Fibroblast of the aortic adventitia (primary cell): Measurements from ENCODE around the gene PRMT3. TPM values are rescaled to one million over a fixed set of nuclear protein-coding genes. Genes with fewer than 3 reads are reported as not detected.

ENCODE experiments used
- DNase-seq: peaks from one replicate; pipeline ENCODE4 v3.0.0-alpha.2; 2010; ENCODE audit warnings: low read depth
- H3K4me3 ChIP-seq: 2 replicates; pipeline ENCODE4 v1.5.1; 2011; ENCODE audit warnings: low read depth, mild to moderate bottlenecking, control low read depth, low read length, moderate library complexity
- CTCF ChIP-seq: IDR thresholded peaks from 2 replicates; pipeline ENCODE4 v1.5.1; 2011; ENCODE audit warnings: mild to moderate bottlenecking, low read length, control low read depth, inconsistent platforms; ENCODE audit not compliant: insufficient read depth
- total RNA-seq: library from RNA; depleted of rRNA; stranded (reverse); fragments of >200 nt; gene quantifications from 2 replicates; pipeline ENCODE4 v1.2.3, GENCODE V29; 2012; ENCODE audit warnings: low replicate concordance

The PRMT3 gene
- total RNA-seq, 1 donor: 17.3 TPM

- DNase-seq: no peak
- H3K4me3 ChIP-seq: no peak overlapping the region
- no peak for TF ChIP-seq CTCF
Measured at GRCh38 chr11:20453657-20454316, 66.3 kb downstream of the PRMT3 start.

- no peak for DNase-seq
- H3K4me3 ChIP-seq: no peak overlapping the region
- no peak for TF ChIP-seq CTCF
Measured at GRCh38 chr11:20457001-20457799, 69.7 kb downstream of the PRMT3 start.

GRCh38 chr11:20457934-20458680, 70.6 kb downstream of the PRMT3 start:
- no peak overlapping the region for H3K4me3 ChIP-seq
- no peak for TF ChIP-seq CTCF
- DNase-seq: no peak

- no peak for TF ChIP-seq CTCF
- H3K4me3 ChIP-seq: no peak overlapping the region
- DNase-seq: no peak
Measured at GRCh38 chr11:20458905-20459632, 71.6 kb downstream of the PRMT3 start.

GRCh38 chr11:20459865-20460264, 72.3 kb downstream of the PRMT3 start:
- peak; percentile 11 for DNase-seq
- TF ChIP-seq CTCF: no peak
- H3K4me3 ChIP-seq: no peak overlapping the region

- no peak for TF ChIP-seq CTCF
- no peak for DNase-seq
- no peak overlapping the region for H3K4me3 ChIP-seq
Measured at GRCh38 chr11:20464518-20464917, 77.0 kb downstream of the PRMT3 start.
